Stimulated activated CD8-positive, alpha-beta memory T cell treated with anti-CD3 and anti-CD28 coated beads, Interleukin-15, amount 100 ng/mL, for 48 hours (primary cell): ENCODE measurements around the gene NPAS2.

Experiments
- DNase-seq, 2 donors: peaks; one replicate each; pipeline ENCODE4 v3.0.0-alpha.2; 2020; ENCODE audit warnings: low read depth in 2 of 2

NPAS2 gene

GRCh38 chr2:100968146-100969145, 148.5 kb downstream of the NPAS2 start:
- no peak for DNase-seq

GRCh38 chr2:100969998-100970397, 150.1 kb downstream of the NPAS2 start:
- no peak for DNase-seq

- no peak for DNase-seq
Measured at GRCh38 chr2:100971221-100971620, 151.3 kb downstream of the NPAS2 start.

GRCh38 chr2:100972452-100972851, 152.5 kb downstream of the NPAS2 start:
- no peak for DNase-seq

- no peak for DNase-seq
Measured at GRCh38 chr2:100974712-100975520, 155.0 kb downstream of the NPAS2 start.

- no peak for DNase-seq
Measured at GRCh38 chr2:100975521-100975785, 155.5 kb downstream of the NPAS2 start.

- DNase-seq, result no peak
Measured at GRCh38 chr2:100976061-100976460, 156.1 kb downstream of the NPAS2 start.

- no peak for DNase-seq
Measured at GRCh38 chr2:100976645-100977391, 156.9 kb downstream of the NPAS2 start.

- no peak for DNase-seq
Measured at GRCh38 chr2:100977511-100977910, 157.6 kb downstream of the NPAS2 start.

- no peak for DNase-seq
Measured at GRCh38 chr2:100978582-100979191, 158.7 kb downstream of the NPAS2 start.

GRCh38 chr2:100980046-100980445, 160.1 kb downstream of the NPAS2 start:
- DNase-seq, result no peak

GRCh38 chr2:100981011-100981410, 161.1 kb downstream of the NPAS2 start:
- DNase-seq, result no peak

GRCh38 chr2:100982431-100982861, 162.5 kb downstream of the NPAS2 start:
- no peak for DNase-seq

GRCh38 chr2:100983201-100983600, 163.3 kb downstream of the NPAS2 start:
- DNase-seq, result no peak

GRCh38 chr2:100983684-100984310, 163.9 kb downstream of the NPAS2 start:
- no peak for DNase-seq

- peak; percentile 34 to 41 for DNase-seq
Measured at GRCh38 chr2:100984892-100985307, 165.0 kb downstream of the NPAS2 start.

- no peak for DNase-seq
Measured at GRCh38 chr2:100986157-100986556, 166.2 kb downstream of the NPAS2 start.

GRCh38 chr2:100987536-100987935, 167.6 kb downstream of the NPAS2 start:
- DNase-seq, result no peak

- DNase-seq, result no peak
Measured at GRCh38 chr2:100987974-100988373, 168.0 kb downstream of the NPAS2 start.

GRCh38 chr2:100988630-100989417, 168.9 kb downstream of the NPAS2 start:
- no peak for DNase-seq
